GM21576 (cell line): ENCODE data around the gene PRKN.

Experiments used
- ATAC-seq: cut with Tn5 transposase; IDR thresholded peaks from one replicate; pipeline ENCODE4 v1.9.1; 2021; ENCODE audit warnings: mild to moderate bottlenecking, moderate library complexity; ENCODE audit not compliant: unreplicated experiment

The PRKN gene

GRCh38 chr6:161696801-161697200 is 1030.8 kb downstream of the PRKN start:
- ATAC-seq, result no peak

GRCh38 chr6:161694995-161695394 is 1032.6 kb downstream of the PRKN start:
- ATAC-seq, result no peak

- ATAC-seq, result no peak
Measured at GRCh38 chr6:161686655-161687054, 1040.9 kb downstream of the PRKN start.

- ATAC-seq, result no peak
Measured at GRCh38 chr6:161684731-161685475, 1042.7 kb downstream of the PRKN start.

- no peak for ATAC-seq
Measured at GRCh38 chr6:161683400-161683799, 1044.2 kb downstream of the PRKN start.

GRCh38 chr6:161682982-161683381 is 1044.6 kb downstream of the PRKN start:
- ATAC-seq, result no peak

GRCh38 chr6:161679980-161680538 is 1047.5 kb downstream of the PRKN start:
- ATAC-seq, result no peak

- ATAC-seq, result no peak
Measured at GRCh38 chr6:161677188-161677587, 1050.4 kb downstream of the PRKN start.

- ATAC-seq, result no peak
Measured at GRCh38 chr6:161676586-161676985, 1051.0 kb downstream of the PRKN start.

- ATAC-seq, result no peak
Measured at GRCh38 chr6:161674930-161675682, 1052.5 kb downstream of the PRKN start.

- no peak for ATAC-seq
Measured at GRCh38 chr6:161673026-161673425, 1054.5 kb downstream of the PRKN start.

- ATAC-seq, result no peak
Measured at GRCh38 chr6:161671117-161671516, 1056.4 kb downstream of the PRKN start.

- ATAC-seq, result no peak
Measured at GRCh38 chr6:161668665-161669064, 1058.9 kb downstream of the PRKN start.

- ATAC-seq, result no peak
Measured at GRCh38 chr6:161667957-161668356, 1059.6 kb downstream of the PRKN start.

- no peak for ATAC-seq
Measured at GRCh38 chr6:161663682-161664081, 1063.9 kb downstream of the PRKN start.

- ATAC-seq, result no peak
Measured at GRCh38 chr6:161660666-161661571, 1066.6 kb downstream of the PRKN start.

- ATAC-seq, result no peak
Measured at GRCh38 chr6:161658211-161658610, 1069.4 kb downstream of the PRKN start.

GRCh38 chr6:161654209-161654608 is 1073.4 kb downstream of the PRKN start:
- ATAC-seq, result no peak

GRCh38 chr6:161651949-161652348 is 1075.6 kb downstream of the PRKN start:
- ATAC-seq, result no peak

GRCh38 chr6:161649841-161650240 is 1077.7 kb downstream of the PRKN start:
- ATAC-seq, result no peak

GRCh38 chr6:161649068-161649467 is 1078.5 kb downstream of the PRKN start:
- no peak for ATAC-seq
